ENCODE results near the gene SLC37A1.

SLC37A1 gene

DNA sequence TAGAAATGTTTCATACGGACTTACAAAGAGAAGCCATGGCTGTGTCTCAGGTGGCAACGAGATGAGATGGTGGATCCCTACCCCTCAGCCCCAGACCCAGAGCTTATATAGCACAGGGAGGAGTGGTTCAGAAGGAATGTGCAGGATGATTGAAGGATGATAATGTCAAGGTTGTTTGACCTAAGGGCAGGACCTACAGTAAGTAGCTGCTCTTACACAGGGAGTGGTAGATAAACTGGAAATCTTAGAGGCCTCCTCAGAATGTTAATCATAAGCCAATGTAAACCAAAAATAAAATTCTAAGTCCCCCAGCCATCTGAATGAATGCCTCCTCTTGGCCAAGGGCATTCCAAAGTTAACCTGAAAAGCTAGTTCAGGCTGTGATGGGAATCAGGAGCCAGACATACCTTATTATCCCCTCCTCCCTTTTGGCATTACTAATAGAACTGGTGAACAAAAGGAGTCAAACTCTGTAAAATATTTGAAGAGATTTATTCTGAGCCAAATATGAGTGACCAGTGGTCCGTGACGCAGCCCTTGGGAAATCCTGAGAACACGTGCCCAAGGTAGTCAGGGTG is 94.0 kb downstream of the SLC37A1 start:
- Histone ChIP-seq H3K36me3 (ENCODE audit: insufficient read depth, low read length) (no peaks in the 10 kb centered on the region), H2AFZ (ENCODE audit: low read length) (no peak overlapping the region), H3K9me2 (replicated peaks; ENCODE audit: low read depth, low read length) (no peaks in the 10 kb centered on the region), H3F3A (ENCODE audit: low read depth) (no peaks in the 10 kb centered on the region), H3K9ac (ENCODE audit: low read depth, low read length, poor library complexity, severe bottlenecking) (no peak overlapping the region), H3K79me2 (ENCODE audit: insufficient read depth, low read length) (no peaks in the 10 kb centered on the region), H3K27me3 (ENCODE audit: insufficient read depth, low read length, poor library complexity, severe bottlenecking) (no peaks in the 10 kb centered on the region), H3K4me2 (ENCODE audit: low read depth, low read length, poor library complexity, severe bottlenecking) (no peak overlapping the region), H3K9me3 (ENCODE audit: insufficient read depth, low read depth, low read length) (peaks cover 9% of the 10 kb centered on the region; the same call in 1 of the 2 replicates), H4K20me1 (ENCODE audit: insufficient read depth, low read length, poor library complexity, severe bottlenecking) (no peaks in the 10 kb centered on the region), H3K4me1 (ENCODE audit: insufficient read depth, low read length, poor library complexity, severe bottlenecking) (no peaks in the 10 kb centered on the region), H3K4me3 (ENCODE audit: low read length, poor library complexity, severe bottlenecking) (no peak overlapping the region)
- TF ChIP-seq EZH2phosphoT487 (IDR thresholded peaks at IDR 0.05; ENCODE audit: borderline replicate concordance): no peak
- TF ChIP-seq, protein P1, sequence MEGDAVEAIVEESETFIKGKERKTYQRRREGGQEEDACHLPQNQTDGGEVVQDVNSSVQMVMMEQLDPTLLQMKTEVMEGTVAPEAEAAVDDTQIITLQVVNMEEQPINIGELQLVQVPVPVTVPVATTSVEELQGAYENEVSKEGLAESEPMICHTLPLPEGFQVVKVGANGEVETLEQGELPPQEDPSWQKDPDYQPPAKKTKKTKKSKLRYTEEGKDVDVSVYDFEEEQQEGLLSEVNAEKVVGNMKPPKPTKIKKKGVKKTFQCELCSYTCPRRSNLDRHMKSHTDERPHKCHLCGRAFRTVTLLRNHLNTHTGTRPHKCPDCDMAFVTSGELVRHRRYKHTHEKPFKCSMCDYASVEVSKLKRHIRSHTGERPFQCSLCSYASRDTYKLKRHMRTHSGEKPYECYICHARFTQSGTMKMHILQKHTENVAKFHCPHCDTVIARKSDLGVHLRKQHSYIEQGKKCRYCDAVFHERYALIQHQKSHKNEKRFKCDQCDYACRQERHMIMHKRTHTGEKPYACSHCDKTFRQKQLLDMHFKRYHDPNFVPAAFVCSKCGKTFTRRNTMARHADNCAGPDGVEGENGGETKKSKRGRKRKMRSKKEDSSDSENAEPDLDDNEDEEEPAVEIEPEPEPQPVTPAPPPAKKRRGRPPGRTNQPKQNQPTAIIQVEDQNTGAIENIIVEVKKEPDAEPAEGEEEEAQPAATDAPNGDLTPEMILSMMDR (conservative IDR thresholded peaks at IDR 0.05; ENCODE audit: low read length): no peak

DNA sequence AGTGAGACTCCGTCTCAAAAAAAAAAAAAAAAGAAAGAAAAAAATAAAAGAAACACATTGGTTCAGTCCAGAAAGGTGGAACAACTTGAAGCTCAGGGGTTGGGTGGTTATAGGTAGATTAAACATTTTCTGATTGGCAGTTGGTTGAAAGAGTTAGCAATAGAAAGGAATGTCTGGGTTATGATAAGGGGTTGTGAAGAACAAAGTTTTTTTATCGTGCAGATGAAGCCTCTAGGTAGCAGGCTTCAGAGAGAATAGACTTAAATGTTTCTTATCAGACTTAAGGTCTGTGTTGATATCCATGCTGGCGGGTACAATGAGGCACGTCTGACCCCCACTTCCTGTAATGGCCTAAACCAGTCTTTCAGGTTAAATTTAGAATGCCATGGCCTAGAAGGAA is 94.8 kb downstream of the SLC37A1 start:
- H3K36me3 ChIP-seq (ENCODE audit: insufficient read depth, low read length): no peaks in the 10 kb centered on the region
- no peak overlapping the region for H3K4me3 ChIP-seq (ENCODE audit: low read length, poor library complexity, severe bottlenecking)
- H3K27me3 ChIP-seq (ENCODE audit: insufficient read depth, low read length, poor library complexity, severe bottlenecking): no peaks in the 10 kb centered on the region
- no peaks in the 10 kb centered on the region for H4K20me1 ChIP-seq (ENCODE audit: insufficient read depth, low read length, poor library complexity, severe bottlenecking)
- no peaks in the 10 kb centered on the region for H3F3A ChIP-seq (ENCODE audit: low read depth)
- no peaks in the 10 kb centered on the region for H3K4me1 ChIP-seq (ENCODE audit: insufficient read depth, low read length, poor library complexity, severe bottlenecking)
- no peaks in the 10 kb centered on the region for H3K79me2 ChIP-seq (ENCODE audit: insufficient read depth, low read length)
- H2AFZ ChIP-seq (ENCODE audit: low read length): no peak overlapping the region
- no peak overlapping the region for H3K9ac ChIP-seq (ENCODE audit: low read depth, low read length, poor library complexity, severe bottlenecking)
- TF ChIP-seq, protein P1 (conservative IDR thresholded peaks at IDR 0.05; ENCODE audit: low read length): no peak
- TF ChIP-seq EZH2phosphoT487 (IDR thresholded peaks at IDR 0.05; ENCODE audit: borderline replicate concordance): no peak
- no peaks in the 10 kb centered on the region for H3K9me2 ChIP-seq (replicated peaks; ENCODE audit: low read depth, low read length)
- peaks cover 9% of the 10 kb centered on the region; the same call in 1 of the 2 replicates for H3K9me3 ChIP-seq (ENCODE audit: insufficient read depth, low read depth, low read length)
- H3K4me2 ChIP-seq (ENCODE audit: low read depth, low read length, poor library complexity, severe bottlenecking): no peak overlapping the region

DNA sequence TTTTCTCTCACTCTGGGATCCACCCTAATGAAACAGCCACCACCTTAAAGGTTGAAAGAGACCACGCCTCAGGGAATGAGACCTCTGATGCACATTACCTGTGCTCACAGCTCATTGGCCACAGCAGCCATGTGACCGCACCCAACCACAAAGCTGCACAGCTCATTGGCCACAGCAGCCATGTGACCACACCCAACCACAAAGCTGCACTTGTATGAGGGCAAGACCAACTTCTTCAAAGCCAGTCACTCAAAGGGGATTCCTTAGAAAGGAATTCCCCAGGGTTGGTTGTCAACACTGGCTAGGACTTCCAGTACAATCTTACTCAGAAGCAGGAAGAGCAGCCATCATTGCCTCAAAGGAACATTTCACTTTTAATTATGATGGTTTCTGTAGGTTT is 96.2 kb downstream of the SLC37A1 start:
- peaks cover 9% of the 10 kb centered on the region; the same call in 1 of the 2 replicates for H3K9me3 ChIP-seq (ENCODE audit: insufficient read depth, low read depth, low read length)
- H2AFZ ChIP-seq (ENCODE audit: low read length): no peak overlapping the region
- no peaks in the 10 kb centered on the region for H3K79me2 ChIP-seq (ENCODE audit: insufficient read depth, low read length)
- H3K4me2 ChIP-seq (ENCODE audit: low read depth, low read length, poor library complexity, severe bottlenecking): no peak overlapping the region
- H3K4me1 ChIP-seq (ENCODE audit: insufficient read depth, low read length, poor library complexity, severe bottlenecking): peaks cover 11% of the 10 kb centered on the region
- no peaks in the 10 kb centered on the region for H3F3A ChIP-seq (ENCODE audit: low read depth)
- no peaks in the 10 kb centered on the region for H3K9me2 ChIP-seq (replicated peaks; ENCODE audit: low read depth, low read length)
- no peak for TF ChIP-seq EZH2phosphoT487 (IDR thresholded peaks at IDR 0.05; ENCODE audit: borderline replicate concordance)
- TF ChIP-seq, protein P1 (conservative IDR thresholded peaks at IDR 0.05; ENCODE audit: low read length): no peak
- H3K36me3 ChIP-seq (ENCODE audit: insufficient read depth, low read length): no peaks in the 10 kb centered on the region
- H3K27me3 ChIP-seq (ENCODE audit: insufficient read depth, low read length, poor library complexity, severe bottlenecking): no peaks in the 10 kb centered on the region
- H3K9ac ChIP-seq (ENCODE audit: low read depth, low read length, poor library complexity, severe bottlenecking): no peak overlapping the region
- H4K20me1 ChIP-seq (ENCODE audit: insufficient read depth, low read length, poor library complexity, severe bottlenecking): no peaks in the 10 kb centered on the region
- no peak overlapping the region for H3K4me3 ChIP-seq (ENCODE audit: low read length, poor library complexity, severe bottlenecking)

Measured in Loucy (cell line).